Hepatocyte (in vitro differentiated cells): Measurements from ENCODE around the gene CILP2.

ENCODE experiments used
- CTCF ChIP-seq: fragments of 200-600 bp; sonication (generic); IDR thresholded peaks from 2 replicates; pipeline ENCODE4 v1.5.1; 2016; ENCODE audit warnings: antibody characterized with exemption, mild to moderate bottlenecking; ENCODE audit not compliant: poor library complexity
- EZH2 ChIP-seq: fragments of 200-600 bp; sonication (generic); IDR thresholded peaks from 2 replicates; pipeline ENCODE4 v1.6.1; 2016; ENCODE audit warnings: antibody characterized with exemption, mild to moderate bottlenecking, borderline replicate concordance
- EZH2phosphoT487 ChIP-seq: fragments of 200-600 bp; sonication (generic); IDR thresholded peaks from one replicate; pipeline ENCODE4 v1.6.1; 2018; ENCODE audit warnings: antibody characterized with exemption, mild to moderate bottlenecking, low read depth, moderate library complexity; ENCODE audit not compliant: unreplicated experiment, severe bottlenecking

- no peak for TF ChIP-seq EZH2phosphoT487
- no peak for TF ChIP-seq CTCF
- no peak for TF ChIP-seq EZH2
These were observed 20.8 kb upstream of the CILP2 start for GRCh38 chr19:19517235-19517619.
